OCI-LY3 (cell line): Measurements from ENCODE around the gene SH3PXD2B.

Source experiments
- EZH2phosphoT487 ChIP-seq: fragments of 200-600 bp; shearing (Covaris generic); IDR thresholded peaks from 2 replicates; pipeline ENCODE4 v1.6.1; 2018; ENCODE audit warnings: antibody characterized with exemption, mixed run types, low read depth
- TF ChIP-seq, protein P1 (sequence below): fragments of 200-600, 300-600 bp; sonication (generic); IDR thresholded peaks from 2 replicates; pipeline ENCODE4 v1.5.1; 2014; ENCODE audit warnings: antibody characterized with exemption, low read length, low read depth

DNA sequence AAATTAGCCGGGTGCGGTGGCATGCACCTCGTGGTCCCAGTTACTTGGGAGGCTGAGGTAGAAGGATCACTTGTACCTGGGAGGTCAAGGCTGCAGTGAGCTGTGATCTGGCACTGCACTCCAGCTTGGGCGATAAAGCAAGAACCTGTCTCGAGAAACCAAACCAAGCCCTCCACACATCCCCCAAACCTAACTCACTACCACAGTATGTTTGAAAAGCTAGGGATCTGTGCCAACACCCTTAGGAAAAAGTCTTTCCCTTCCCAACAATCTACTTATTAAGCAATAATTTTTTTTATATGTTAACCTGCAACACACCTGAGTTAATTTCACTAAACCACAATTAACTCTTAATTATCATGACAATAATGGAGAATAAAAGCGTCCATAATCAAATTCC lies 173.0 kb downstream of the SH3PXD2B start:
- TF ChIP-seq, protein P1, sequence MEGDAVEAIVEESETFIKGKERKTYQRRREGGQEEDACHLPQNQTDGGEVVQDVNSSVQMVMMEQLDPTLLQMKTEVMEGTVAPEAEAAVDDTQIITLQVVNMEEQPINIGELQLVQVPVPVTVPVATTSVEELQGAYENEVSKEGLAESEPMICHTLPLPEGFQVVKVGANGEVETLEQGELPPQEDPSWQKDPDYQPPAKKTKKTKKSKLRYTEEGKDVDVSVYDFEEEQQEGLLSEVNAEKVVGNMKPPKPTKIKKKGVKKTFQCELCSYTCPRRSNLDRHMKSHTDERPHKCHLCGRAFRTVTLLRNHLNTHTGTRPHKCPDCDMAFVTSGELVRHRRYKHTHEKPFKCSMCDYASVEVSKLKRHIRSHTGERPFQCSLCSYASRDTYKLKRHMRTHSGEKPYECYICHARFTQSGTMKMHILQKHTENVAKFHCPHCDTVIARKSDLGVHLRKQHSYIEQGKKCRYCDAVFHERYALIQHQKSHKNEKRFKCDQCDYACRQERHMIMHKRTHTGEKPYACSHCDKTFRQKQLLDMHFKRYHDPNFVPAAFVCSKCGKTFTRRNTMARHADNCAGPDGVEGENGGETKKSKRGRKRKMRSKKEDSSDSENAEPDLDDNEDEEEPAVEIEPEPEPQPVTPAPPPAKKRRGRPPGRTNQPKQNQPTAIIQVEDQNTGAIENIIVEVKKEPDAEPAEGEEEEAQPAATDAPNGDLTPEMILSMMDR: no peak
- TF ChIP-seq EZH2phosphoT487: no peak
